IMR-90 (cell line): ENCODE measurements around the gene NOS1. TPM values are rescaled to one million over a fixed set of nuclear protein-coding genes. Genes with fewer than 3 reads are reported as not detected.

ENCODE experiments used
- ATAC-seq: fragments of 200-7000 bp; cut with Tn5 transposase; 2 replicates; pipeline ENCODE4 v1.9.1; 2020; ENCODE audit warnings: low read depth, mild to moderate bottlenecking, moderate library complexity
- BruUV-seq: library from RNA; stranded (reverse); fragments of 400-500 nt; replicated peaks from 2 replicates; lab custom pipeline; 2021; lab: Mats Ljungman, UMichigan
- CTCF ChIA-PET: fragments of 300-600 bp; formaldehyde crosslinking; extraction: SDS; loops from one replicate; lab custom pipeline; 2021; ENCODE audit warnings: antibody characterized with exemption; lab: Yijun Ruan, JAX
- POLR2A ChIA-PET: fragments of 300-600 bp; sonication (Branson Sonifier 250); formaldehyde crosslinking; loops from one replicate; lab custom pipeline; 2022; ENCODE audit warnings: antibody characterized with exemption; ENCODE audit not compliant: unreplicated experiment; lab: Charles Lee
- DNase-seq: peaks from one replicate; pipeline ENCODE4 v3.0.0; 2013
- H2AFZ ChIP-seq: replicated peaks from 2 replicates; pipeline ENCODE3; 2013; ENCODE audit warnings: low read length, mild to moderate bottlenecking; ENCODE audit not compliant: poor library complexity
- H2AK5ac ChIP-seq: 2 replicates; pipeline ENCODE4 v1.6.1; 2013; ENCODE audit warnings: low read depth, low read length, inconsistent platforms
- H2AK9ac ChIP-seq: replicated peaks from 2 replicates; pipeline ENCODE3; 2013; ENCODE audit warnings: mild to moderate bottlenecking, low read depth, low read length, moderate library complexity; ENCODE audit not compliant: poor library complexity
- H2BK120ac ChIP-seq: 2 replicates; pipeline ENCODE4 v1.6.1; 2013; ENCODE audit warnings: low read depth, low read length, inconsistent platforms
- H2BK15ac ChIP-seq: 3 replicates; pipeline ENCODE4 v1.6.1; 2013; ENCODE audit warnings: low read depth, low read length, inconsistent platforms
- H2BK20ac ChIP-seq: 2 replicates; pipeline ENCODE4 v1.6.1; 2013; ENCODE audit warnings: low read depth, mild to moderate bottlenecking, inconsistent platforms, low read length, moderate library complexity
- H2BK5ac ChIP-seq: 2 replicates; pipeline ENCODE4 v1.6.1; 2013; ENCODE audit warnings: mild to moderate bottlenecking, low read depth, low read length, inconsistent platforms; ENCODE audit not compliant: poor library complexity, severe bottlenecking
- H3K14ac ChIP-seq: replicated peaks from 2 replicates; pipeline ENCODE4 v1.6.1; 2013; ENCODE audit warnings: low read depth, low read length, inconsistent platforms
- H3K18ac ChIP-seq: 2 replicates; pipeline ENCODE4 v1.6.1; 2013; ENCODE audit warnings: low read depth, low read length, control low read depth
- H3K23ac ChIP-seq: 2 replicates; pipeline ENCODE4 v1.6.1; 2013; ENCODE audit warnings: low read depth, low read length, inconsistent platforms
- H3K27ac ChIP-seq: 2 replicates; pipeline ENCODE4 v1.5.1; 2013; ENCODE audit warnings: mild to moderate bottlenecking, control low read depth, low read length; ENCODE audit not compliant: insufficient read depth
- H3K27me3 ChIP-seq: 2 replicates; pipeline ENCODE4 v1.6.1; 2013; ENCODE audit warnings: low read length; ENCODE audit not compliant: control insufficient read depth, insufficient read depth
- H3K36me3 ChIP-seq: 2 replicates; pipeline ENCODE4 v1.6.1; 2013; ENCODE audit warnings: low read length, mixed read lengths; ENCODE audit not compliant: control insufficient read depth, insufficient read depth
- H3K4ac ChIP-seq: 2 replicates; pipeline ENCODE4 v1.6.1; 2013; ENCODE audit warnings: low read depth, low read length, inconsistent platforms
- H3K4me1 ChIP-seq: 2 replicates; pipeline ENCODE4 v1.6.1; 2013; ENCODE audit warnings: low read length, mixed read lengths; ENCODE audit not compliant: control insufficient read depth, insufficient read depth
- H3K4me2 ChIP-seq: 2 replicates; pipeline ENCODE4 v1.6.1; 2013; ENCODE audit warnings: low read depth, mild to moderate bottlenecking, control low read depth, low read length, moderate library complexity
- H3K4me3 ChIP-seq: 2 replicates; pipeline ENCODE4 v1.5.1; 2013; ENCODE audit warnings: low read depth, mild to moderate bottlenecking, control low read depth, low read length, moderate library complexity; ENCODE audit not compliant: insufficient read depth
- H3K56ac ChIP-seq: 2 replicates; pipeline ENCODE4 v1.6.1; 2013; ENCODE audit warnings: low read length, inconsistent platforms; ENCODE audit not compliant: insufficient read depth; ENCODE audit errors: extremely low read depth
- H3K79me1 ChIP-seq, 2 experiments: 2 replicates each; pipeline ENCODE4 v1.6.1; 2013; ENCODE audit warnings: low read length in 2 of 2, inconsistent platforms in 1 of 2, low read depth in 1 of 2
- H3K9ac ChIP-seq: 2 replicates; pipeline ENCODE4 v1.6.1; 2013; ENCODE audit warnings: low read depth, low read length, control low read depth
- H3K9me1 ChIP-seq: 2 replicates; pipeline ENCODE4 v1.6.1; 2013; ENCODE audit warnings: low read length, inconsistent platforms; ENCODE audit not compliant: insufficient read depth
- H3K9me3 ChIP-seq: 2 replicates; pipeline ENCODE4 v1.6.1; 2013; ENCODE audit warnings: low read length; ENCODE audit not compliant: control insufficient read depth, insufficient read depth
- H4K20me1 ChIP-seq: 2 replicates; pipeline ENCODE4 v1.6.1; 2013; ENCODE audit warnings: low read length, inconsistent platforms; ENCODE audit not compliant: insufficient read depth
- H4K5ac ChIP-seq: 2 replicates; pipeline ENCODE4 v1.6.1; 2013; ENCODE audit warnings: mild to moderate bottlenecking, low read depth, low read length, control low read depth
- H4K8ac ChIP-seq, 2 experiments: 2 replicates each; pipeline ENCODE4 v1.6.1; 2013; ENCODE audit warnings: low read depth in 2 of 2, low read length in 2 of 2, control low read depth in 1 of 2, inconsistent platforms in 1 of 2
- H4K91ac ChIP-seq: 2 replicates; pipeline ENCODE4 v1.6.1; 2013; ENCODE audit warnings: low read depth, low read length, inconsistent platforms; ENCODE audit not compliant: insufficient read depth
- BHLHE40 ChIP-seq: fragments of 150-350 bp; IDR thresholded peaks from 2 replicates; pipeline ENCODE4 v1.6.1; 2016; ENCODE audit warnings: mild to moderate bottlenecking, low read depth, low read length
- CEBPB ChIP-seq: IDR thresholded peaks from 2 replicates; pipeline ENCODE4 v1.6.1; 2012; ENCODE audit warnings: low read depth, low read length, improper control_type of control experiment
- CHD1 ChIP-seq: IDR thresholded peaks from 2 replicates; pipeline ENCODE4 v1.6.1; 2012; ENCODE audit warnings: low read depth, low read length, improper control_type of control experiment
- CTCF ChIP-seq: conservative IDR thresholded peaks from 2 replicates; pipeline ENCODE4 v1.5.1; 2012; ENCODE audit warnings: mild to moderate bottlenecking, low read depth, low read length, improper control_type of control experiment
- ELK1 ChIP-seq: fragments of 150-350 bp; IDR thresholded peaks from 2 replicates; pipeline ENCODE4 v1.6.1; 2016; ENCODE audit warnings: low read depth, mild to moderate bottlenecking, low read length, moderate library complexity, borderline replicate concordance
- FOS ChIP-seq: fragments of 150-350 bp; IDR thresholded peaks from 2 replicates; pipeline ENCODE4 v1.6.1; 2016; ENCODE audit warnings: low read depth, low read length
- MAFK ChIP-seq: IDR thresholded peaks from 2 replicates; pipeline ENCODE4 v1.6.1; 2012; ENCODE audit warnings: low read depth, low read length, improper control_type of control experiment
- MAZ ChIP-seq: IDR thresholded peaks from 2 replicates; pipeline ENCODE4 v1.6.1; 2012; ENCODE audit warnings: low read depth, mild to moderate bottlenecking, low read length, improper control_type of control experiment, moderate library complexity, borderline replicate concordance
- MXI1 ChIP-seq: IDR thresholded peaks from 2 replicates; pipeline ENCODE4 v1.6.1; 2012; ENCODE audit warnings: low read depth, mild to moderate bottlenecking, low read length, moderate library complexity, borderline replicate concordance
- NFE2L2 ChIP-seq: fragments of 150-350 bp; IDR thresholded peaks from 2 replicates; pipeline ENCODE4 v1.6.1; 2016; ENCODE audit warnings: low read depth, mild to moderate bottlenecking, low read length
- POLR2A ChIP-seq: IDR thresholded peaks from 2 replicates; pipeline ENCODE4 v1.6.1; 2012; ENCODE audit warnings: mild to moderate bottlenecking, low read depth, low read length
- RAD21 ChIP-seq: IDR thresholded peaks from 2 replicates; pipeline ENCODE4 v1.6.1; 2012; ENCODE audit warnings: low read length, improper control_type of control experiment
- RCOR1 ChIP-seq: IDR thresholded peaks from 2 replicates; pipeline ENCODE4 v1.6.1; 2012; ENCODE audit warnings: mild to moderate bottlenecking, low read length, improper control_type of control experiment; ENCODE audit not compliant: insufficient replicate concordance
- RFX5 ChIP-seq: IDR thresholded peaks from 2 replicates; pipeline ENCODE4 v1.8.0; 2012; ENCODE audit warnings: low read depth, mild to moderate bottlenecking, low read length, moderate library complexity
- SMC3 ChIP-seq: fragments of 150-350 bp; IDR thresholded peaks from 2 replicates; pipeline ENCODE4 v1.6.1; 2016; ENCODE audit warnings: low read depth, mild to moderate bottlenecking, antibody characterized with exemption, low read length, moderate library complexity
- USF2 ChIP-seq: fragments of 150-350 bp; IDR thresholded peaks from 2 replicates; pipeline ENCODE4 v1.6.1; 2017; ENCODE audit warnings: mild to moderate bottlenecking, antibody characterized with exemption, low read length, low read depth
- WGBS, 2 experiments: methylation state at CpG; one replicate each; pipeline versions ENCODE4 v1.1.5 to v1.1.7; 2013; ENCODE audit warnings: missing lambda C conversion rate in 2 of 2; ENCODE audit not compliant: insufficient read length in 1 of 2; ENCODE audit errors: extremely low coverage in 2 of 2; 5-methylcytosine and 5-hydroxymethylcytosine counted together
- dilution Hi-C: fragments of 300-500 bp; cut with HindIII; formaldehyde crosslinking; loops from one replicate; pipeline ENCODE4 v1.14.3; 2018; ENCODE audit warnings: low sequenced_read_pairs; ENCODE audit not compliant: unreplicated experiment
- in situ Hi-C: fragments of 300-500 bp; cut with MboI; formaldehyde crosslinking; loops from 3 replicates; pipeline ENCODE4 v1.14.3; 2019; ENCODE audit warnings: low sequenced_read_pairs, inconsistent platforms, mixed read lengths
- intact Hi-C: fragments of 100-400 bp; cut with micrococcal nuclease; formaldehyde crosslinking; loops from 2 replicates; pipeline ENCODE4 v1.10.0; 2022
- polyA plus RNA-seq, 3 experiments: library from polyadenylated mRNA; depleted of rRNA; stranded (reverse); fragments of >200 nt; gene quantifications; 2 replicates each; pipeline ENCODE4 v1.2.3, GENCODE V29; 2012; ENCODE audit warnings: low replicate concordance in 1 of 3
- total RNA-seq: library from RNA; depleted of rRNA; stranded (reverse); fragments of >200 nt; gene quantifications from 2 replicates; pipeline ENCODE4 v1.2.3, GENCODE V29; 2012

The NOS1 gene
- total and polyA plus RNA-seq, 2 of the 4 experiments (the other 2 are of a cell fraction), result 0.09 TPM; not detected in 1

- no peak overlapping the region for H4K8ac ChIP-seq
- dilution Hi-C loops (no loop called here), intact Hi-C loops (no loop called here), in situ Hi-C loops (no loop called here)
- H3K4ac ChIP-seq, result no peak overlapping the region
- H3K36me3 ChIP-seq, result no peaks in the 10 kb centered on the region
- H4K20me1 ChIP-seq, result no peaks in the 10 kb centered on the region
- no peak overlapping the region for H3K4me2 ChIP-seq
- H3K79me1 ChIP-seq, result no peaks in the 10 kb centered on the region
- H2BK15ac ChIP-seq, result no peak overlapping the region
- TF ChIP-seq CTCF (no peak), MXI1 (no peak), POLR2A (no peak), RCOR1 (no peak), MAZ (no peak), FOS (no peak), CEBPB (no peak), ELK1 (no peak), MAFK (no peak), CHD1 (no peak), SMC3 (no peak), RAD21 (no peak), RFX5 (no peak), NFE2L2 (no peak), BHLHE40 (no peak), USF2 (no peak)
- H3K27me3 ChIP-seq, result no peaks in the 10 kb centered on the region
- no peak overlapping the region for H3K14ac ChIP-seq
- no peak for DNase-seq
- no peak overlapping the region for H2BK20ac ChIP-seq
- H2AK5ac ChIP-seq, result no peak overlapping the region
- no peak overlapping the region for H2BK120ac ChIP-seq
- no peak overlapping the region for H2AK9ac ChIP-seq
- CTCF ChIA-PET, result no interaction called here
- POLR2A ChIA-PET, result no interaction called here
- H3K9me1 ChIP-seq, result no peaks in the 10 kb centered on the region
- H2BK5ac ChIP-seq, result no peak overlapping the region
- H3K4me3 ChIP-seq, result no peak overlapping the region
- no peak overlapping the region for H4K5ac ChIP-seq
- no peak overlapping the region for H3K9ac ChIP-seq
- no peak overlapping the region for H4K91ac ChIP-seq
- WGBS, 2 experiments, result no CpG with 5 or more reads among the region's 8 CpGs
- no peak overlapping the region for H3K27ac ChIP-seq
- no peak overlapping the region for H3K23ac ChIP-seq
- ATAC-seq, result no peak
- H3K4me1 ChIP-seq, result no peaks in the 10 kb centered on the region
- H2AFZ ChIP-seq, result no peak overlapping the region
- H3K9me3 ChIP-seq, result peaks cover 20% of the 10 kb centered on the region
- no peak overlapping the region for H3K18ac ChIP-seq
- BruUV-seq, result no TSS peak
- H3K56ac ChIP-seq, result no peak overlapping the region
Observed at GRCh38 chr12:117280019-117280680, 81.3 kb downstream of the NOS1 start.
